Caco-2 (cell line): ENCODE data around the gene SLC6A17. TPM values are rescaled to one million over a fixed set of nuclear protein-coding genes. Genes with fewer than 3 reads are reported as not detected.

Source experiments
- BruUV-seq: library from RNA; stranded (reverse); fragments of 400-500 nt; replicated peaks from 2 replicates; lab custom pipeline; 2021; lab: Mats Ljungman, UMichigan
- CTCF ChIA-PET: fragments of 300-600 bp; sonication (Branson Sonifier 250); formaldehyde crosslinking; loops from one replicate; lab custom pipeline; 2022; ENCODE audit warnings: antibody characterized with exemption; lab: Charles Lee
- POLR2A ChIA-PET: fragments of 300-600 bp; sonication (Branson Sonifier 250); formaldehyde crosslinking; loops from one replicate; lab custom pipeline; 2022; ENCODE audit warnings: antibody characterized with exemption; lab: Charles Lee
- DNase-seq, 2 experiments: peaks; one replicate each; pipeline versions ENCODE4 v3.0.0 to v3.0.0-alpha.2; 2020 to 2022
- H3K27me3 ChIP-seq: replicated peaks from 2 replicates; pipeline ENCODE4 v1.6.0; 2011; ENCODE audit warnings: low read length; ENCODE audit not compliant: control insufficient read depth, insufficient read depth
- H3K36me3 ChIP-seq: 2 replicates; pipeline ENCODE4 v1.5.1; 2011; ENCODE audit warnings: low read length; ENCODE audit not compliant: control insufficient read depth, insufficient read depth
- H3K4me1 ChIP-seq: fragments of 250-450 bp; sonication (Bioruptor Pico); 2 replicates; pipeline ENCODE4 v1.5.1; 2020; ENCODE audit warnings: mild to moderate bottlenecking
- H3K4me3 ChIP-seq: 2 replicates; pipeline ENCODE4 v1.5.1; 2011; ENCODE audit warnings: low read depth, mild to moderate bottlenecking, control low read depth, low read length
- H3K9me3 ChIP-seq: fragments of 250-450 bp; sonication (Bioruptor Pico); 2 replicates; pipeline ENCODE4 v1.5.1; 2020; ENCODE audit warnings: mild to moderate bottlenecking, moderate library complexity
- H3K27ac Mint-ChIP-seq: one replicate; pipeline ENCODE4 v1.8.0; 2022; ENCODE audit warnings: mixed read lengths; ENCODE audit not compliant: unreplicated experiment
- H3K27me3 Mint-ChIP-seq: one replicate; pipeline ENCODE4 v1.8.0; 2022; ENCODE audit warnings: mixed read lengths; ENCODE audit not compliant: insufficient read depth, unreplicated experiment
- H3K36me3 Mint-ChIP-seq: one replicate; pipeline ENCODE4 v1.8.0; 2022; ENCODE audit warnings: mild to moderate bottlenecking, mixed read lengths; ENCODE audit not compliant: insufficient read depth, unreplicated experiment
- H3K4me1 Mint-ChIP-seq: one replicate; pipeline ENCODE4 v1.8.0; 2022; ENCODE audit warnings: low read depth, mixed read lengths; ENCODE audit not compliant: unreplicated experiment
- H3K4me3 Mint-ChIP-seq: one replicate; pipeline ENCODE4 v1.8.0; 2022; ENCODE audit warnings: mild to moderate bottlenecking, moderate library complexity, mixed read lengths; ENCODE audit not compliant: unreplicated experiment
- H3K9me3 Mint-ChIP-seq: one replicate; pipeline ENCODE4 v1.8.0; 2022; ENCODE audit warnings: mixed read lengths; ENCODE audit not compliant: unreplicated experiment
- CTCF ChIP-seq, 2 experiments: fragments of 200-600 bp in 1 of 2; IDR thresholded peaks; 1 replicate in 1 of 2; 2 replicates in 1 of 2; pipeline versions ENCODE4 v1.5.1 to v1.8.0; 2011 to 2022; ENCODE audit warnings: antibody characterized with exemption in 1 of 2, control low read depth in 1 of 2, inconsistent platforms in 1 of 2, low read depth in 1 of 2, low read length in 1 of 2, mild to moderate bottlenecking in 1 of 2, moderate library complexity in 1 of 2; ENCODE audit not compliant: insufficient read depth in 1 of 2, severe bottlenecking in 1 of 2, unreplicated experiment in 1 of 2
- intact Hi-C: fragments of 100-400 bp; cut with micrococcal nuclease; formaldehyde crosslinking; loops from one replicate; pipeline ENCODE4 v1.10.0; 2022; ENCODE audit not compliant: unreplicated experiment
- total RNA-seq: library from RNA; stranded (reverse); gene quantifications from 2 replicates; pipeline ENCODE4 v1.2.3, GENCODE V29; 2022

SLC6A17 gene
- total RNA-seq, 1 experiment from 2014 or later: not detected

GRCh38 chr1:110152133-110152785 is 2.0 kb downstream of the SLC6A17 start:
- no peak for DNase-seq
- H3K36me3 Mint-ChIP-seq: no peaks in the 10 kb centered on the region
- no TSS peak for BruUV-seq
- TF ChIP-seq CTCF (IDR thresholded peaks at IDR 0.05; ENCODE audit: insufficient read depth in 1 of 2, low read depth in 1 of 2, low read length in 1 of 2, severe bottlenecking in 1 of 2, unreplicated experiment in 1 of 2): no peak
- ChIA-PET CTCF (interaction anchor here (0.7 kb wide), 1 partner anchor 64 kb away, joined by 3 read pairs; no protein-coding TSS in a partner anchor), POLR2A (no interaction called here)
- peaks cover 7% of the 10 kb centered on the region for H3K27me3 Mint-ChIP-seq
- Histone ChIP-seq H3K9me3 (no peaks in the 10 kb centered on the region), H3K4me1 (no peaks in the 10 kb centered on the region), H3K36me3 (no peaks in the 10 kb centered on the region), H3K27me3 (no peaks in the 10 kb centered on the region), H3K4me3 (no peak overlapping the region)
- no peak overlapping the region for H3K27ac Mint-ChIP-seq
- no peak overlapping the region for H3K4me3 Mint-ChIP-seq
- H3K4me1 Mint-ChIP-seq: no peaks in the 10 kb centered on the region
- intact Hi-C loops: no loop called here
- no peaks in the 10 kb centered on the region for H3K9me3 Mint-ChIP-seq

DNA sequence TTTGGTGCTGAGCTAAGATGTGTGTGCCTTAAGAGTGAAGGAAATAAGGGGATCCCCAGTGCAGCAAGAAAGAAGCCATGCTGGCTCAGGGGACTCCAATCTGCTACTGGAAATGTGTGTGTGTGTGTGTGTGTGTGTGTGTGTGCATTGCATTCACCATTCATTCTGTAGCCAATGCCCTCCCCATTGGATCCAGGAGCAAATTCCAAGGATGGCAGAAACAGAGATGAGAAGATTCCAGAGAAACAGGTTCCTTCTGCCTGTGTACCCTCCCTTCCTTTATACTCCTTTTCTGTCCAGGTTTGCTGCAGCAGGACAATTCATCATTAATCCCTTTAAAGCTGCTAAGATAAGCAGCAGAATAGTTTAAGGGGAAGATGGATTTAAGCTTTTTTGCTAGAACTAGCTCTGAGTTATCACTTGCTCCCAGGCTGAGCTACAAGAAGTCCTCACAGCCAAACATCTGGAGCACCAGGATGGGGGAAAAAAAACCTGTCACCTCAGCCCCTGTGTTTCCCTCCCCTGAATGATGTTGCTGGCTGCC is 3.2 kb downstream of the SLC6A17 start:
- H3K9me3 ChIP-seq: no peaks in the 10 kb centered on the region
- intact Hi-C loops: no loop called here
- H3K27ac Mint-ChIP-seq: no peak overlapping the region
- H3K9me3 Mint-ChIP-seq: no peaks in the 10 kb centered on the region
- no peaks in the 10 kb centered on the region for H3K36me3 Mint-ChIP-seq
- H3K4me3 Mint-ChIP-seq: no peak overlapping the region
- H3K27me3 Mint-ChIP-seq: peaks cover 12% of the 10 kb centered on the region
- no peaks in the 10 kb centered on the region for H3K36me3 ChIP-seq
- DNase-seq: peak in 1 of 2 experiments; percentile 12
- no peaks in the 10 kb centered on the region for H3K4me1 Mint-ChIP-seq
- ChIA-PET POLR2A (no interaction called here), CTCF (interaction anchor here (0.5 kb wide), 1 partner anchor 108 kb away, joined by 6 read pairs; no protein-coding TSS in a partner anchor)
- TF ChIP-seq CTCF (IDR thresholded peaks at IDR 0.05; ENCODE audit: insufficient read depth in 1 of 2, low read depth in 1 of 2, low read length in 1 of 2, severe bottlenecking in 1 of 2, unreplicated experiment in 1 of 2): no peak
- no peaks in the 10 kb centered on the region for H3K27me3 ChIP-seq
- no peaks in the 10 kb centered on the region for H3K4me1 ChIP-seq
- BruUV-seq: no TSS peak
- H3K4me3 ChIP-seq: no peak overlapping the region

DNA sequence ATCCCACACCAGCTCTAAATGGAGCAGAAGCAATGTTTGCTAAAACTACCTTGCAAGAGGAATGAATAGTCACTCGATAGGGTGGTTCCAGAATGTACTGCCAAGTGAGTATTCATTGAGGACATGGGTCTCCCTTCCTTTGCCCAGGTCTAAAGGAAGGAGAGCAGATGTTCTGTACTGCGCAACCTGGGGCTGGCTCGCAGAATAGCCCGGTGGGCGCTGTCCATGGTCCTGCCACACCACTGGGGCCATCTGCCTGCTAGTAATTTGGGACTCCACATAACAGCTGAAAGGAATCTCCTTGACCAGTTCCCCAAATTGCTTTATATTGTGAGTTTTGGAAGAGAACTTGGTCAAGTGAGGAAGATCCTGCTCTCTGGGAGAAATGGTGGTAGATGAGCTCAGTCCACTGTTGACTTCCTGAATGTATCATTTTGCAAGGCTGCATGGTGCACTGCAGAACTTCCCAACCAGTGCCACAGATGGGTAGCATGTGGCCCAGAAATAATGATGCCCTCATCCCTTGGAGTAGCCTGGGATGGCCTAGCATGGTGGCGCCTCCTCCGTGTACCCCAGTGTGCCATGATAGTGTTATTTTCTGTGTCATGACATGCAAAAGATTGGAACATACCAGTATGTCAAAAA is 5.7 kb downstream of the SLC6A17 start:
- BruUV-seq: no TSS peak

More for the DNA sequence above, 5.7 kb downstream of the SLC6A17 start:
- Mint-ChIP-seq H3K4me3 (no peak overlapping the region), H3K27me3 (peaks cover 17% of the 10 kb centered on the region), H3K27ac (no peak overlapping the region), H3K9me3 (no peaks in the 10 kb centered on the region), H3K4me1 (no peaks in the 10 kb centered on the region), H3K36me3 (no peaks in the 10 kb centered on the region)
- Histone ChIP-seq H3K27me3 (no peaks in the 10 kb centered on the region), H3K9me3 (no peaks in the 10 kb centered on the region), H3K4me3 (no peak overlapping the region), H3K36me3 (no peaks in the 10 kb centered on the region), H3K4me1 (no peaks in the 10 kb centered on the region)
- ChIA-PET POLR2A (no interaction called here), CTCF (no interaction called here)
- peak; percentile 63 to 78 for DNase-seq
- intact Hi-C loops: no loop called here
- no peak for TF ChIP-seq CTCF (IDR thresholded peaks at IDR 0.05; ENCODE audit: insufficient read depth in 1 of 2, low read depth in 1 of 2, low read length in 1 of 2, severe bottlenecking in 1 of 2, unreplicated experiment in 1 of 2)
